Stimulated activated CD8-positive, alpha-beta memory T cell treated with anti-CD3 and anti-CD28 coated beads, Interleukin-15, amount 100 ng/mL, for 24 hours (primary cell): ENCODE measurements around the gene CD27.

ENCODE experiments used
- DNase-seq: peaks from one replicate; pipeline ENCODE4 v3.0.0-alpha.2; 2020; ENCODE audit warnings: low read depth

The CD27 gene

GRCh38 chr12:6434205-6435140 is 10.3 kb upstream of the CD27 start:
- no peak for DNase-seq

DNA sequence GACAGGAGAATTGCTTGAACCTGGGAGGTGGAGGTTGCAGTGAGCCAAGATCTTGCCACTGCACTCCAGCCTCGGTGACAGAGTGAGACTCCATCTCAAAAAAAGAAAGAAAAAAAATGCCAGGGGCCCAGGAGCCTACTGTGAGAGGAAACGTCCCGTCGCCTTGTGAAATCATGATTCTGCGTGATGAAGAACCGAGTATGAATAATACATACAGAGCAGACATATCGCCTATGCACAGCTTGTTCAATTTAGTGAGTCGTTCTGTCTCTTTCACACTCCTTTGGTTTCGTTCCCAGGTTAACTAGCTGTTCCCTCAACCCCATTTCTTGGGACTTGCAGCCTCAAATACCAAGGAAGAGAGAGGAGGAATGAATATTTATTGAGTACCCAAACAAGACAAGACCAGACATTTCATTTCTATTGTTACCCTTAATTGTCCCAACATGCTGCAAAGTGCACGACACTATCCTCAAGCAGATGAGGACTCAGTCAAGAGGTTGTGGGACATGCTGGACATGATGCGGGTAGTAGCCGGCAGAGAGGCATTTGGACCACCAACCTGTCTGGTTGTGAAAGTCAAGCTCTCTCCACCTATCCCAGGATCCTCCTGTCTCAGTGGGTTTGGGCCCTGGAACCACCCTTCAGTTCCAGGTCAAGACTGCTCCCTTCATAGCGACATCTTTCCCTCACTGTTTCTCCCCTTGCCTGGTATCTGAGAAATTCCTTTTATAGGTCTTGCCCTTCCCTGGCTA is 8.6 kb upstream of the CD27 start:
- DNase-seq: no peak

DNA sequence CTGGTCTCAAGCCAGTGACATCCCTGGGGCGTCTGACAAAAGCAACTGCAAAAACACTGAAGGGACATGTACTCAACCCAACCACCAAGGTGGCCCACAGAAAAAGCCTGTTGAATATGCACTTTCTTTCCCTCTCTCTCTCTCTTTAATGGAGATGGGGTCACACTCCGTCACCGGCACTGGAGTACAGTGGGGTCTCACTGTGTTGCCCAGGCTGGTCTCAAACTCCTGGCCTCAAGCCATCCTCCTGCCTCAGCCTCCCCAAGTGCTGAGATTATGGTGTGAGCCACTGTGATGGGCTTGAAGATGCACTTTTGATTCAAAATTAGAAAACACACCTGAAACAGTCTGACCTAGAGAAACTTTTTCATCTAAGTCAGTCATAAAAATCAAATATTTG is 7.2 kb upstream of the CD27 start:
- DNase-seq: no peak

- DNase-seq: no peak
Measured at GRCh38 chr12:6438345-6438744, 6.4 kb upstream of the CD27 start.

- no peak for DNase-seq
Measured at GRCh38 chr12:6440391-6440790, 4.4 kb upstream of the CD27 start.

- no peak for DNase-seq
Measured at GRCh38 chr12:6442836-6443235, 1.9 kb upstream of the CD27 start.

GRCh38 chr12:6443361-6443983 is 1.3 kb upstream of the CD27 start:
- DNase-seq: no peak

GRCh38 chr12:6444031-6444430 is 724 bp upstream of the CD27 start:
- no peak for DNase-seq

DNA sequence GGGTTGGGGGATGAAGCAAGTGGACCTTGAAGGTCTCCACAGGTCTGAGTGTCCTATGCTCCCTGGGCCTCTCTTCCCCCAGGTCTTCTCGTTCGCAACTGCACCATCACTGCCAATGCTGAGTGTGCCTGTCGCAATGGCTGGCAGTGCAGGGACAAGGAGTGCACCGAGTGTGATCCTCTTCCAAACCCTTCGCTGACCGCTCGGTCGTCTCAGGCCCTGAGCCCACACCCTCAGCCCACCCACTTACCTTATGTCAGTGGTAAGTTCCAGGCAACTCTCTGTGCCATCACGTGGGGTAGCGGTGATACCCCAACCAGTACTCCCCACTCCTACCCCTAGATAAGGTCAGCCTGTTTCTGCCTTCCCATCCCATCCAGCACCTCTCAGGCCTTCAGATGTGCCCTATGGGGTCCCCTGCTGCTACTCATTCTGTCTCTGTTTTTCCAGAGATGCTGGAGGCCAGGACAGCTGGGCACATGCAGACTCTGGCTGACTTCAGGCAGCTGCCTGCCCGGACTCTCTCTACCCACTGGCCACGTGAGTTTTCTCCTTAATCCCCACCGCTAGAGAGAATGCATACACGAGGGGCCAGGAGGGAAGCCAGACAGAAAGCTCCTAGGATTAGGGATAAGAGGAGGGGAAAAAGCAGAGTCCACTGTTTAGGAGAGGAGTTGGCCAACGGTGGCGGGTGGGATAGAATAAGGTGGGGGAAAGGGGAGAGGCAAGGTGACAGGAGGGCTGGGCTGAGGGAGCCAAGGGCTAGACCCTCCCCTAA is 5.5 kb downstream of the CD27 start:
- DNase-seq: no peak

- no peak for DNase-seq
Measured at GRCh38 chr12:6450869-6451347, 6.2 kb downstream of the CD27 start.

- DNase-seq: no peak
Measured at GRCh38 chr12:6451348-6452244, 6.8 kb downstream of the CD27 start, which contains the start of gene TAPBPL. TAPBPL (plus strand) TSS chr12:6452042; CDS start chr12:6452249, 207 bp downstream.

GRCh38 chr12:6452245-6452943 is 7.6 kb downstream of the CD27 start:
- no peak for DNase-seq

DNA sequence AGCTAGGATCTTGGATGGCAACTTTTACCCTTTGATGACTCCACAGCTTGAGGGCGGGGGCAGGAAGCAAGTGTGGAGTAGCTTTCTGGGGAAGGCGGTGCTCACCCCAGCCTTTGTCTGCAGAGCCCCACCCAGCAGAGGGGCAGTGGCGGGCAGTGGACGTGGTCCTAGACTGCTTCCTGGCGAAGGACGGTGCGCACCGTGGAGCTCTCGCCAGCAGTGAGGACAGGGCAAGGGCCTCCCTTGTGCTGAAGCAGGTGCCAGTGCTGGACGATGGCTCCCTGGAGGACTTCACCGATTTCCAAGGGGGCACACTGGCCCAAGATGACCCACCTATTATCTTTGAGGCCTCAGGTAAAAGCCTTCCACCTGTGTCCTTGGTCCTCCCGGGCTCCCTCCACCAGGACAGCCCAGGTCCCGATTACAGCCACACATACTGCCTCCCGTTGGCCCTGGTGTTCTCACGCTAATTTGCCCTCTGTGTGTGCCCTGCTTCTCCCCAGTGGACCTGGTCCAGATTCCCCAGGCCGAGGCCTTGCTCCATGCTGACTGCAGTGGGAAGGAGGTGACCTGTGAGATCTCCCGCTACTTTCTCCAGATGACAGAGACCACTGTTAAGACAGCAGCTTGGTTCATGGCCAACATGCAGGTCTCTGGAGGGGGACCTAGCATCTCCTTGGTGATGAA is 8.3 kb downstream of the CD27 start:
- DNase-seq: no peak

DNA sequence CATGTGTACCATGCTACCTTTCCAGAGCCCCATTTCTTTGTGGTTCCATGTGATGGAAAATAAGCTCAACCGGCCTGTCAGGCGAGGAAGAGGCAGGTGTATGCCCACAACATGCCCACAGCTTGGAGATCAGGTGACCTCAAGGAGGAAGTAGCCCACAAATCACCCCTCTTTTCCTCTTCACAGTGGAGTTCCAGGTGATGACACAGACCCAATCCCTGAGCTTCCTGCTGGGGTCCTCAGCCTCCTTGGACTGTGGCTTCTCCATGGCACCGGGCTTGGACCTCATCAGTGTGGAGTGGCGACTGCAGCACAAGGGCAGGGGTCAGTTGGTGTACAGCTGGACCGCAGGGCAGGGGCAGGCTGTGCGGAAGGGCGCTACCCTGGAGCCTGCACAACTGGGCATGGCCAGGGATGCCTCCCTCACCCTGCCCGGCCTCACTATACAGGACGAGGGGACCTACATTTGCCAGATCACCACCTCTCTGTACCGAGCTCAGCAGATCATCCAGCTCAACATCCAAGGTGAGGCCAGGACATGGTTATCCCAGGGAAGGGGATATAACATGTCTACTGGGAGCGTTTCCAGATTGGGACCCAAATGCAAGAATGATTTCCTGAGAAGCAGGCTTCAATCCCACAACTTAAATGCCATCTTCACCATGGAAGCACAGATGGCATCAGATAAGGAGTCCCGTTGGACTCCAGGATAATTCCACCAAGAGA is 12.6 kb downstream of the CD27 start:
- DNase-seq: no peak

- DNase-seq: no peak
Measured at GRCh38 chr12:6458281-6459003, 13.7 kb downstream of the CD27 start.

- DNase-seq: no peak
Measured at GRCh38 chr12:6459004-6459337, 14.2 kb downstream of the CD27 start.

GRCh38 chr12:6460751-6461371 is 16.1 kb downstream of the CD27 start:
- DNase-seq: no peak
